Measurements from ENCODE around the gene PRXL2B. TPM values are rescaled to one million over a fixed set of nuclear protein-coding genes. Genes with fewer than 3 reads are reported as not detected.

The PRXL2B gene
- total and polyA plus RNA-seq, 10 of the 15 experiments (the other 5 are each of a cell fraction or from before 2014, with no cell fraction given): 0.44 to 5.6 (median 4.0) TPM

GRCh38 chr1:2633936-2634491 is 47.4 kb downstream of the PRXL2B start:
- Histone ChIP-seq H3K4me3 (no peak overlapping the region), H2AFZ (ENCODE audit: control insufficient read depth, low read depth, low read length) (no peak overlapping the region), H3K9me3 (replicated peaks; ENCODE audit: control insufficient read depth, insufficient read depth, low read length) (no peaks in the 10 kb centered on the region; the same call in 2 of the 3 replicates), H3K4me1 (ENCODE audit: control insufficient read depth, insufficient read depth, low read length) (no peaks in the 10 kb centered on the region), H3K27ac (ENCODE audit: control insufficient read depth, insufficient read depth) (no peak overlapping the region), H3K79me2 (ENCODE audit: control insufficient read depth, insufficient read depth, low read length) (no peaks in the 10 kb centered on the region), H3K27me3 (replicated peaks in 1 of 2; ENCODE audit: control insufficient read depth in 2 of 2, insufficient read depth in 2 of 2, low read length in 1 of 2) (no peaks in the 10 kb centered on the region; a peak in 1 of 4 replicates), H3K36me3 (ENCODE audit: control insufficient read depth in 2 of 2, insufficient read depth in 2 of 2, low read length in 1 of 2) (no peaks in the 10 kb centered on the region), H3K9ac (ENCODE audit: control insufficient read depth, insufficient read depth, low read length) (no peak overlapping the region), H3K4me2 (ENCODE audit: control insufficient read depth, insufficient read depth) (no peak overlapping the region), H4K20me1 (ENCODE audit: control insufficient read depth, insufficient read depth) (no peaks in the 10 kb centered on the region)
- 1% methylated on average over 8 of the region's 8 CpGs for WGBS (ENCODE audit: insufficient coverage, insufficient replicate concordance, low lambda C conversion rate, missing lambda C conversion rate)
- POLR2A ChIA-PET: no interaction called here
- ATAC-seq: no peak
- SMC1A ChIA-PET (ENCODE audit: uncharacterized antibody, unreplicated experiment): no interaction called here
- DNase-seq (ENCODE audit: low read depth, low spot score): no peak
- CTCF ChIA-PET: no interaction called here
- no TSS peak for BruUV-seq (replicated peaks)
- TF ChIP-seq, protein P1, sequence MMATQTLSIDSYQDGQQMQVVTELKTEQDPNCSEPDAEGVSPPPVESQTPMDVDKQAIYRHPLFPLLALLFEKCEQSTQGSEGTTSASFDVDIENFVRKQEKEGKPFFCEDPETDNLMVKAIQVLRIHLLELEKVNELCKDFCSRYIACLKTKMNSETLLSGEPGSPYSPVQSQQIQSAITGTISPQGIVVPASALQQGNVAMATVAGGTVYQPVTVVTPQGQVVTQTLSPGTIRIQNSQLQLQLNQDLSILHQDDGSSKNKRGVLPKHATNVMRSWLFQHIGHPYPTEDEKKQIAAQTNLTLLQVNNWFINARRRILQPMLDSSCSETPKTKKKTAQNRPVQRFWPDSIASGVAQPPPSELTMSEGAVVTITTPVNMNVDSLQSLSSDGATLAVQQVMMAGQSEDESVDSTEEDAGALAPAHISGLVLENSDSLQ (IDR thresholded peaks at IDR 0.05): no peak
- no peak for TF ChIP-seq LARP7 (IDR thresholded peaks at IDR 0.05)
- TF ChIP-seq ZNF217 (IDR thresholded peaks at IDR 0.05): no peak
- TF ChIP-seq, protein P2, sequence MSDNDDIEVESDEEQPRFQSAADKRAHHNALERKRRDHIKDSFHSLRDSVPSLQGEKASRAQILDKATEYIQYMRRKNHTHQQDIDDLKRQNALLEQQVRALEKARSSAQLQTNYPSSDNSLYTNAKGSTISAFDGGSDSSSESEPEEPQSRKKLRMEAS (IDR thresholded peaks at IDR 0.05; ENCODE audit: low read depth, low read length): no peak
- TF ChIP-seq TCF12 (IDR thresholded peaks at IDR 0.05; ENCODE audit: low read depth, low read length): no peak
- no peak for TF ChIP-seq CEBPZ (IDR thresholded peaks at IDR 0.05; ENCODE audit: low read depth, low read length)
- no peak for TF ChIP-seq RUNX3 (IDR thresholded peaks at IDR 0.05; ENCODE audit: low read length)
- TF ChIP-seq TBL1XR1 (IDR thresholded peaks at IDR 0.05; ENCODE audit: low read depth, low read length): no peak
- TF ChIP-seq, protein P3, sequence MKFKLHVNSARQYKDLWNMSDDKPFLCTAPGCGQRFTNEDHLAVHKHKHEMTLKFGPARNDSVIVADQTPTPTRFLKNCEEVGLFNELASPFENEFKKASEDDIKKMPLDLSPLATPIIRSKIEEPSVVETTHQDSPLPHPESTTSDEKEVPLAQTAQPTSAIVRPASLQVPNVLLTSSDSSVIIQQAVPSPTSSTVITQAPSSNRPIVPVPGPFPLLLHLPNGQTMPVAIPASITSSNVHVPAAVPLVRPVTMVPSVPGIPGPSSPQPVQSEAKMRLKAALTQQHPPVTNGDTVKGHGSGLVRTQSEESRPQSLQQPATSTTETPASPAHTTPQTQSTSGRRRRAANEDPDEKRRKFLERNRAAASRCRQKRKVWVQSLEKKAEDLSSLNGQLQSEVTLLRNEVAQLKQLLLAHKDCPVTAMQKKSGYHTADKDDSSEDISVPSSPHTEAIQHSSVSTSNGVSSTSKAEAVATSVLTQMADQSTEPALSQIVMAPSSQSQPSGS (IDR thresholded peaks at IDR 0.05; ENCODE audit: low read length): no peak
- TF ChIP-seq MYC (IDR thresholded peaks at IDR 0.05; ENCODE audit: insufficient read depth, insufficient read length, insufficient replicate concordance, low read length, severe bottlenecking): no peak
- no peak for TF ChIP-seq HDGF (IDR thresholded peaks at IDR 0.05)
- TF ChIP-seq CREM (IDR thresholded peaks at IDR 0.05; ENCODE audit: low read depth): no peak
- no peak for TF ChIP-seq TCF7 (IDR thresholded peaks at IDR 0.05; ENCODE audit: borderline replicate concordance)
- no peak for TF ChIP-seq SIX5 (IDR thresholded peaks at IDR 0.05; ENCODE audit: low read depth, low read length, severe bottlenecking)
- FAIRE-seq: no peak
- intact Hi-C loops (cut with micrococcal nuclease; ENCODE audit: unreplicated experiment) (no loop called here), in situ Hi-C loops (cut with MboI) (no loop called here)
- RAD21 ChIA-PET (ENCODE audit: unreplicated experiment): no interaction called here

Data from GM12878 (cell line).